ENCODE results near the gene TUFT1. TPM values are rescaled to one million over a fixed set of nuclear protein-coding genes. Genes with fewer than 3 reads are reported as not detected.

Gene TUFT1
- 1 to 10 TPM; 4.5 to 4.9 TPM for total RNA-seq

GRCh38 chr1:151540021-151540981 lies at the start of gene TUFT1:
Gene TUFT1, plus strand, starts transcription at chr1:151540309. Its CDS starts 58 bp downstream, at chr1:151540367.
- ChIA-PET POLR2A (interaction anchor here (0.8 to 1.1 kb wide), 5 partner anchors 9 to 259 kb away, joined by 3 to 5 read pairs (median 3); partner anchors contain the start of gene ZNF687), CTCF (interaction anchor here (0.7 to 1.6 kb wide), 7 partner anchors 16 to 290 kb away, joined by 3 to 5 read pairs (median 3); no protein-coding TSS in a partner anchor)
- Mint-ChIP-seq H3K4me1 (peaks cover 26% of the 10 kb centered on the region), H3K4me3 (peak within 1 kb of the TSS; percentile 93), H3K27me3 (peaks cover 6% of the 10 kb centered on the region), H3K27ac (peak within 1 kb of the TSS; percentile 76), H3K9me3 (no peaks in the 10 kb centered on the region), H3K36me3 (ENCODE audit: low read depth) (no peaks in the 10 kb centered on the region)
- DNase-seq, result peak; percentile 96

GRCh38 chr1:151491641-151492040 lies 48.5 kb upstream of the TUFT1 start:
- ChIA-PET POLR2A (interaction anchor here (1.0 kb wide), 1 partner anchor 18 kb away, joined by 3 read pairs; no protein-coding TSS in a partner anchor), CTCF (no interaction called here)
- Mint-ChIP-seq H3K4me1 (peaks cover 5% of the 10 kb centered on the region), H3K27me3 (no peaks in the 10 kb centered on the region), H3K9me3 (no peaks in the 10 kb centered on the region), H3K4me3 (no peak overlapping the region), H3K36me3 (ENCODE audit: low read depth) (no peaks in the 10 kb centered on the region), H3K27ac (no peak overlapping the region)
- DNase-seq, result no peak

- H3K27ac Mint-ChIP-seq, result no peak overlapping the region
- H3K36me3 Mint-ChIP-seq (ENCODE audit: low read depth), result no peaks in the 10 kb centered on the region
- POLR2A ChIA-PET, result interaction anchor here (1.0 kb wide), 1 partner anchor 18 kb away, joined by 3 read pairs; no protein-coding TSS in a partner anchor
- DNase-seq, result no peak
- peaks cover 5% of the 10 kb centered on the region for H3K4me1 Mint-ChIP-seq
- H3K9me3 Mint-ChIP-seq, result no peaks in the 10 kb centered on the region
- CTCF ChIA-PET, result no interaction called here
- no peaks in the 10 kb centered on the region for H3K27me3 Mint-ChIP-seq
- H3K4me3 Mint-ChIP-seq, result no peak overlapping the region
Measured at GRCh38 chr1:151492120-151492519, 48.0 kb upstream of the TUFT1 start.

GRCh38 chr1:151493042-151493441 lies 47.1 kb upstream of the TUFT1 start:
- Mint-ChIP-seq H3K4me1 (peaks cover 5% of the 10 kb centered on the region), H3K27ac (no peak overlapping the region), H3K9me3 (no peaks in the 10 kb centered on the region), H3K4me3 (no peak overlapping the region), H3K27me3 (no peaks in the 10 kb centered on the region), H3K36me3 (ENCODE audit: low read depth) (no peaks in the 10 kb centered on the region)
- ChIA-PET CTCF (interaction anchor here (1.3 kb wide), 1 partner anchor 18 kb away, joined by 3 read pairs; no protein-coding TSS in a partner anchor), POLR2A (no interaction called here)
- no peak for DNase-seq

- CTCF ChIA-PET, result interaction anchor here (0.7 to 1.3 kb wide), 2 partner anchors 16 to 154 kb away, joined by 4 to 5 read pairs; partner anchors contain the start of gene CGN
- POLR2A ChIA-PET, result interaction anchor here (0.7 to 1.2 kb wide), 4 partner anchors 22 to 268 kb away, joined by 3 read pairs; no protein-coding TSS in a partner anchor
- no peak for DNase-seq
- Mint-ChIP-seq H3K27ac (no peak overlapping the region), H3K9me3 (no peaks in the 10 kb centered on the region), H3K4me3 (no peak overlapping the region), H3K36me3 (ENCODE audit: low read depth) (no peaks in the 10 kb centered on the region), H3K4me1 (peaks cover 5% of the 10 kb centered on the region), H3K27me3 (no peaks in the 10 kb centered on the region)
Measured at GRCh38 chr1:151494741-151495281, 45.3 kb upstream of the TUFT1 start.

- no peaks in the 10 kb centered on the region for H3K36me3 Mint-ChIP-seq (ENCODE audit: low read depth)
- H3K9me3 Mint-ChIP-seq, result no peaks in the 10 kb centered on the region
- DNase-seq, result no peak
- no peak overlapping the region for H3K27ac Mint-ChIP-seq
- no peaks in the 10 kb centered on the region for H3K27me3 Mint-ChIP-seq
- ChIA-PET CTCF (interaction anchor here (1.3 kb wide), 1 partner anchor 15 kb away, joined by 4 read pairs; the partner anchor contains the start of gene CGN), POLR2A (interaction anchor here (1.0 to 1.2 kb wide), 2 partner anchors 23 to 44 kb away, joined by 3 read pairs; no protein-coding TSS in a partner anchor)
- H3K4me1 Mint-ChIP-seq, result peaks cover 5% of the 10 kb centered on the region
- no peak overlapping the region for H3K4me3 Mint-ChIP-seq
Measured at GRCh38 chr1:151495316-151495715, 44.8 kb upstream of the TUFT1 start.

GRCh38 chr1:151499365-151499764 lies 40.7 kb upstream of the TUFT1 start:
- no peaks in the 10 kb centered on the region for H3K9me3 Mint-ChIP-seq
- peaks cover 11% of the 10 kb centered on the region for H3K4me1 Mint-ChIP-seq
- peaks cover 2% of the 10 kb centered on the region for H3K27me3 Mint-ChIP-seq
- no peak overlapping the region for H3K4me3 Mint-ChIP-seq
- H3K36me3 Mint-ChIP-seq (ENCODE audit: low read depth), result no peaks in the 10 kb centered on the region
- DNase-seq, result no peak
- ChIA-PET CTCF (no interaction called here), POLR2A (no interaction called here)
- H3K27ac Mint-ChIP-seq, result no peak overlapping the region

- H3K27me3 Mint-ChIP-seq, result peaks cover 2% of the 10 kb centered on the region
- H3K4me1 Mint-ChIP-seq, result peaks cover 8% of the 10 kb centered on the region
- ChIA-PET POLR2A (no interaction called here), CTCF (no interaction called here)
- no peaks in the 10 kb centered on the region for H3K9me3 Mint-ChIP-seq
- no peak overlapping the region for H3K27ac Mint-ChIP-seq
- H3K36me3 Mint-ChIP-seq (ENCODE audit: low read depth), result no peaks in the 10 kb centered on the region
- DNase-seq, result no peak
- no peak overlapping the region for H3K4me3 Mint-ChIP-seq
Measured at GRCh38 chr1:151499930-151500329, 40.2 kb upstream of the TUFT1 start.

- Mint-ChIP-seq H3K4me3 (no peak overlapping the region), H3K27ac (no peak overlapping the region), H3K9me3 (no peaks in the 10 kb centered on the region), H3K36me3 (ENCODE audit: low read depth) (no peaks in the 10 kb centered on the region), H3K4me1 (peaks cover 8% of the 10 kb centered on the region), H3K27me3 (peaks cover 9% of the 10 kb centered on the region)
- ChIA-PET CTCF (no interaction called here), POLR2A (no interaction called here)
- no peak for DNase-seq
Measured at GRCh38 chr1:151501474-151501873, 38.6 kb upstream of the TUFT1 start.

GRCh38 chr1:151502035-151502700 lies 37.9 kb upstream of the TUFT1 start:
- ChIA-PET POLR2A (interaction anchor here (0.6 to 1.0 kb wide), 2 partner anchors 16 to 379 kb away, joined by 3 read pairs; no protein-coding TSS in a partner anchor), CTCF (no interaction called here)
- Mint-ChIP-seq H3K27ac (no peak overlapping the region), H3K27me3 (peaks cover 11% of the 10 kb centered on the region), H3K4me1 (peaks cover 8% of the 10 kb centered on the region), H3K9me3 (no peaks in the 10 kb centered on the region), H3K36me3 (ENCODE audit: low read depth) (no peaks in the 10 kb centered on the region), H3K4me3 (no peak overlapping the region)
- no peak for DNase-seq

GRCh38 chr1:151502859-151503780 lies 37.0 kb upstream of the TUFT1 start:
- no peak for DNase-seq
- no peak overlapping the region for H3K4me3 Mint-ChIP-seq
- peaks cover 12% of the 10 kb centered on the region for H3K27me3 Mint-ChIP-seq
- no peaks in the 10 kb centered on the region for H3K36me3 Mint-ChIP-seq (ENCODE audit: low read depth)
- H3K4me1 Mint-ChIP-seq, result peaks cover 8% of the 10 kb centered on the region
- H3K9me3 Mint-ChIP-seq, result no peaks in the 10 kb centered on the region
- ChIA-PET POLR2A (interaction anchor here (0.6 to 1.0 kb wide), 2 partner anchors 15 to 378 kb away, joined by 3 read pairs; no protein-coding TSS in a partner anchor), CTCF (no interaction called here)
- no peak overlapping the region for H3K27ac Mint-ChIP-seq

GRCh38 chr1:151504252-151504651 lies 35.9 kb upstream of the TUFT1 start:
- H3K27ac Mint-ChIP-seq, result no peak overlapping the region
- H3K36me3 Mint-ChIP-seq (ENCODE audit: low read depth), result no peaks in the 10 kb centered on the region
- H3K4me1 Mint-ChIP-seq, result peaks cover 8% of the 10 kb centered on the region
- ChIA-PET CTCF (no interaction called here), POLR2A (no interaction called here)
- H3K9me3 Mint-ChIP-seq, result no peaks in the 10 kb centered on the region
- DNase-seq, result no peak
- peaks cover 12% of the 10 kb centered on the region for H3K27me3 Mint-ChIP-seq
- no peak overlapping the region for H3K4me3 Mint-ChIP-seq
